H9 (cell line): ENCODE data around the gene HPS4. TPM values are rescaled to one million over a fixed set of nuclear protein-coding genes. Genes with fewer than 3 reads are reported as not detected.

Source experiments
- DNase-seq: peaks from one replicate; pipeline ENCODE4 v3.0.0-alpha.2; 2017
- H2AFZ ChIP-seq: one replicate; pipeline ENCODE4 v1.6.1; 2013; ENCODE audit warnings: mild to moderate bottlenecking, low read length, control low read depth, moderate library complexity
- H2AK5ac ChIP-seq: 2 replicates; pipeline ENCODE4 v1.6.1; 2013; ENCODE audit warnings: low read length, control low read depth, mixed read lengths; ENCODE audit not compliant: insufficient read length
- H2BK120ac ChIP-seq: one replicate; pipeline ENCODE4 v1.6.1; 2013; ENCODE audit warnings: low read depth, mild to moderate bottlenecking, low read length, control low read depth, inconsistent platforms; ENCODE audit not compliant: poor library complexity, severe bottlenecking
- H2BK12ac ChIP-seq: 2 replicates; pipeline ENCODE4 v1.6.1; 2013; ENCODE audit warnings: low read length, control low read depth, mixed read lengths, low read depth; ENCODE audit not compliant: insufficient read length
- H2BK15ac ChIP-seq: 2 replicates; pipeline ENCODE4 v1.6.1; 2013; ENCODE audit warnings: low read depth, low read length, control low read depth
- H2BK20ac ChIP-seq: one replicate; pipeline ENCODE4 v1.6.1; 2013; ENCODE audit warnings: low read depth, mild to moderate bottlenecking, low read length, control low read depth, inconsistent platforms; ENCODE audit not compliant: poor library complexity, severe bottlenecking
- H2BK5ac ChIP-seq: 2 replicates; pipeline ENCODE4 v1.6.1; 2013; ENCODE audit warnings: low read length, control low read depth, mixed read lengths; ENCODE audit not compliant: insufficient read length
- H3K14ac ChIP-seq: 2 replicates; pipeline ENCODE4 v1.6.1; 2013; ENCODE audit warnings: low read length, control low read depth; ENCODE audit not compliant: insufficient read depth
- H3K18ac ChIP-seq: 2 replicates; pipeline ENCODE4 v1.6.1; 2013; ENCODE audit warnings: low read depth, mild to moderate bottlenecking, mixed read lengths, low read length, control low read depth; ENCODE audit not compliant: insufficient read length
- H3K23ac ChIP-seq: 2 replicates; pipeline ENCODE4 v1.6.1; 2013; ENCODE audit warnings: low read length, control low read depth, mixed read lengths, low read depth; ENCODE audit not compliant: insufficient read length
- H3K23me2 ChIP-seq: 2 replicates; pipeline ENCODE4 v1.6.1; 2013; ENCODE audit warnings: low read depth, mild to moderate bottlenecking, mixed read lengths, low read length, control low read depth; ENCODE audit not compliant: insufficient read length, poor library complexity, severe bottlenecking
- H3K27ac ChIP-seq: 2 replicates; pipeline ENCODE4 v1.5.1; 2013; ENCODE audit warnings: low read length, control low read depth, mixed read lengths, low read depth; ENCODE audit not compliant: insufficient read length
- H3K27me3 ChIP-seq: 2 replicates; pipeline ENCODE4 v1.6.1; 2013; ENCODE audit warnings: low read length, control low read depth, inconsistent platforms; ENCODE audit not compliant: insufficient read depth
- H3K4ac ChIP-seq: 2 replicates; pipeline ENCODE4 v1.6.1; 2013; ENCODE audit warnings: low read depth, mild to moderate bottlenecking, control low read depth, inconsistent platforms, low read length, moderate library complexity
- H3K4me1 ChIP-seq: 2 replicates; pipeline ENCODE4 v1.6.1; 2013; ENCODE audit warnings: low read length, control low read depth, inconsistent platforms; ENCODE audit not compliant: insufficient read depth
- H3K4me2 ChIP-seq: 2 replicates; pipeline ENCODE4 v1.6.1; 2013; ENCODE audit warnings: low read length, control low read depth, mixed read lengths; ENCODE audit not compliant: insufficient read length, insufficient read depth
- H3K56ac ChIP-seq: 2 replicates; pipeline ENCODE4 v1.6.1; 2013; ENCODE audit warnings: low read depth, mild to moderate bottlenecking, mixed read lengths, low read length, control low read depth; ENCODE audit not compliant: insufficient read length
- H3K79me1 ChIP-seq: 2 replicates; pipeline ENCODE4 v1.6.1; 2013; ENCODE audit warnings: low read depth, mild to moderate bottlenecking, moderate library complexity, low read length, control low read depth, inconsistent platforms; ENCODE audit not compliant: insufficient read depth, poor library complexity, severe bottlenecking
- H3K79me2 ChIP-seq: 2 replicates; pipeline ENCODE4 v1.6.1; 2013; ENCODE audit warnings: low read length, control low read depth, inconsistent platforms; ENCODE audit not compliant: insufficient read depth
- H3K9ac ChIP-seq: 2 replicates; pipeline ENCODE4 v1.6.1; 2013; ENCODE audit warnings: low read length, control low read depth, mixed read lengths; ENCODE audit not compliant: insufficient read length; ENCODE audit errors: extremely low read depth
- H3K9me3 ChIP-seq: one replicate; pipeline ENCODE4 v1.6.1; 2013; ENCODE audit warnings: low read depth, low read length, inconsistent platforms; ENCODE audit not compliant: control insufficient read depth
- H3T11ph ChIP-seq: one replicate; pipeline ENCODE4 v1.6.1; 2013; ENCODE audit warnings: mild to moderate bottlenecking, low read length, control low read depth, inconsistent platforms
- H4K20me1 ChIP-seq: one replicate; pipeline ENCODE4 v1.6.1; 2013; ENCODE audit not compliant: control insufficient read depth, insufficient read length, insufficient read depth
- H4K5ac ChIP-seq: 2 replicates; pipeline ENCODE4 v1.6.1; 2013; ENCODE audit warnings: low read depth, mild to moderate bottlenecking, mixed read lengths, low read length, control low read depth; ENCODE audit not compliant: insufficient read length
- H4K8ac ChIP-seq: replicated peaks from 2 replicates; pipeline ENCODE4 v1.6.1; 2013; ENCODE audit warnings: low read length, control low read depth, mixed read lengths, low read depth; ENCODE audit not compliant: insufficient read length
- H4K91ac ChIP-seq: 2 replicates; pipeline ENCODE4 v1.6.1; 2013; ENCODE audit warnings: low read depth, mild to moderate bottlenecking, moderate library complexity, mixed read lengths, low read length, control low read depth; ENCODE audit not compliant: insufficient read length
- H3K27ac Mint-ChIP-seq, 3 experiments: 2 replicates in 2 of 3; 3 replicates in 1 of 3; pipeline ENCODE4 v1.8.0; 2020 to 2021; ENCODE audit warnings: mixed read lengths in 3 of 3, mild to moderate bottlenecking in 1 of 3, moderate library complexity in 1 of 3
- H3K27me3 Mint-ChIP-seq: 2 replicates; pipeline ENCODE4 v1.8.0; 2021; ENCODE audit warnings: low read depth, mild to moderate bottlenecking, moderate library complexity, mixed read lengths
- H3K36me3 Mint-ChIP-seq, 3 experiments: 2 replicates in 2 of 3; 3 replicates in 1 of 3; pipeline ENCODE4 v1.8.0; 2020 to 2021; ENCODE audit warnings: low read depth in 3 of 3, mixed read lengths in 3 of 3; ENCODE audit not compliant: insufficient read depth in 1 of 3
- H3K4me1 Mint-ChIP-seq, 2 experiments: 2 replicates each; pipeline ENCODE4 v1.8.0; 2020; ENCODE audit warnings: mixed read lengths in 2 of 2
- H3K4me3 Mint-ChIP-seq, 2 experiments: 2 replicates in 1 of 2; 3 replicates in 1 of 2; pipeline ENCODE4 v1.8.0; 2020 to 2021; ENCODE audit warnings: mild to moderate bottlenecking in 2 of 2, mixed read lengths in 2 of 2, moderate library complexity in 1 of 2
- H3K9me3 Mint-ChIP-seq, 2 experiments: 2 replicates in 1 of 2; 3 replicates in 1 of 2; pipeline ENCODE4 v1.8.0; 2020; ENCODE audit warnings: mild to moderate bottlenecking in 2 of 2, mixed read lengths in 2 of 2, moderate library complexity in 1 of 2
- CTCF ChIP-seq: fragments of 200-600 bp; sonication (generic); conservative IDR thresholded peaks from 3 replicates; pipeline ENCODE4 v1.8.0; 2021; ENCODE audit warnings: antibody characterized with exemption, mild to moderate bottlenecking
- WGBS: extraction: QIAGEN DNeasy Blood & Tissue Kit; methylation state at CpG from one replicate; pipeline ENCODE4 v1.1.7; 2013; ENCODE audit warnings: missing lambda C conversion rate, low lambda C conversion rate, mixed read lengths; ENCODE audit not compliant: insufficient read length; ENCODE audit errors: extremely low coverage; 5-methylcytosine and 5-hydroxymethylcytosine counted together
- total RNA-seq: library from RNA; stranded (reverse); gene quantifications from 2 replicates; pipeline ENCODE4 v1.2.1, GENCODE V29; 2021

Gene HPS4
- total RNA-seq, 1 experiment from 2014 or later = 26.2 TPM

DNA sequence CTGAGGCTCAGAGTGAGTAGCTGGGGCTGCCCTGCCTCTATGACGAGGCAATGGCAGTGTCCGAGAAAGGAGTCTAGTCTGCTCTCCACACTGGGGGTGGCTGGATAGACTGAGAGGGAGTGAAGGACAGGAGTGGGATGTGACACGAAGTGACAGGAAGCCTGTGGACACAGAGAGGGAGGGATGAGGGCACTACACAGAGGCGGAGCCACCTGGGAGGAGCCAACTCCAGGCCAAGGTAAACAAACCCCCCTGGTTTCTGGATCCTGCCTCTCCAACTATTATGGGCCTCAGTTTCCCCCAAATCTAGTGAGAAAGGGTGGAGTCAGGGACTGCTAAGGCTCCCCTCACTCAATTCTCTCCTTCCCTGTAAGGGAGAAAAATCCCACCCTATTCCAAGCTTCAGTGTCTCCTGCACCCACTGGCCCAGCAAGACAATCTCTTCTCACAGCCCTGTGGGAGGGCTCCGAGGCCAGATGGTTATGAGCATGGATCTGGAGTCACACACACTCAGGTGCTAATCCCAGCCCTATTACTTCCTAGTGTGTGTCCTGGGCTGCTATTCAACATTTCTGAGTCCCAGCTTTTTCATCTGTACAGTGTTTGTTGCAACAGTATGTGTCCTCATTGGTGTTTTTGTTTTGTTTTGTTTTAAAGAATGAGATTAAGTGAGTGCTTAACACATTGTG is 29.6 kb downstream of the HPS4 start:
- peaks cover 24 to 59% (median 58%) of the 10 kb centered on the region in 3 experiments; a peak in 6 of 7 replicates for H3K36me3 Mint-ChIP-seq
- TF ChIP-seq CTCF = no peak
- H2BK15ac ChIP-seq = no peak overlapping the region

More for the DNA sequence above, 29.6 kb downstream of the HPS4 start:
- Histone ChIP-seq H2BK20ac (no peak overlapping the region), H3K56ac (no peak overlapping the region), H3K23ac (no peak overlapping the region), H2BK12ac (no peak overlapping the region), H2BK120ac (no peak overlapping the region), H3K79me2 (no peaks in the 10 kb centered on the region), H4K5ac (no peak overlapping the region), H2AFZ (no peak overlapping the region), H3K9me3 (no peaks in the 10 kb centered on the region), H3K4ac (no peak overlapping the region), H2BK5ac (no peak overlapping the region), H2AK5ac (no peak overlapping the region), H3T11ph (no peak overlapping the region), H4K8ac (no peak overlapping the region), H4K20me1 (no peaks in the 10 kb centered on the region), H3K4me1 (no peaks in the 10 kb centered on the region), H3K27ac (no peak overlapping the region), H3K79me1 (no peaks in the 10 kb centered on the region), H3K9ac (no peak overlapping the region), H3K4me2 (no peak overlapping the region), H3K23me2 (no peaks in the 10 kb centered on the region), H3K18ac (no peak overlapping the region), H3K27me3 (no peaks in the 10 kb centered on the region), H3K14ac (no peak overlapping the region), H4K91ac (no peak overlapping the region)
- H3K4me1 Mint-ChIP-seq = no peaks in the 10 kb centered on the region
- no peak for DNase-seq
- no peak overlapping the region for H3K4me3 Mint-ChIP-seq
- H3K27me3 Mint-ChIP-seq = no peaks in the 10 kb centered on the region
- peak overlapping the region in 1 of 3 experiments; percentile 50; a peak in 1 of 7 replicates for H3K27ac Mint-ChIP-seq
- no CpG with 5 or more reads among the region's 5 CpGs for WGBS
- H3K9me3 Mint-ChIP-seq = no peaks in the 10 kb centered on the region
